GM12878 (cell line): ENCODE measurements around the gene STPG1.

Experiments used
- EGR1 ChIP-seq, 2 experiments: IDR thresholded peaks; 1 replicate in 1 of 2; 2 replicates in 1 of 2; pipeline ENCODE4 v1.6.1; 2011 to 2012; ENCODE audit warnings: low read depth in 2 of 2, low read length in 2 of 2, borderline replicate concordance in 1 of 2, mild to moderate bottlenecking in 1 of 2, moderate library complexity in 1 of 2
- EP300 ChIP-seq, 2 experiments: fragments of 150-350 bp in 1 of 2; IDR thresholded peaks; 2 replicates each; pipeline ENCODE4 v1.6.1; 2011 to 2012; ENCODE audit warnings: low read depth in 2 of 2, low read length in 2 of 2, borderline replicate concordance in 1 of 2, improper control_type of control experiment in 1 of 2, inconsistent platforms in 1 of 2; ENCODE audit not compliant: control insufficient read depth in 1 of 2
- KDM1A ChIP-seq: fragments of 200-600 bp; sonication (generic); IDR thresholded peaks from 2 replicates; pipeline ENCODE4 v1.6.1; 2016; ENCODE audit warnings: borderline replicate concordance
- RAD21 ChIP-seq: IDR thresholded peaks from 2 replicates; pipeline ENCODE4 v1.6.1; 2011; ENCODE audit warnings: mild to moderate bottlenecking, low read depth, low read length, moderate library complexity; ENCODE audit not compliant: insufficient read depth

DNA sequence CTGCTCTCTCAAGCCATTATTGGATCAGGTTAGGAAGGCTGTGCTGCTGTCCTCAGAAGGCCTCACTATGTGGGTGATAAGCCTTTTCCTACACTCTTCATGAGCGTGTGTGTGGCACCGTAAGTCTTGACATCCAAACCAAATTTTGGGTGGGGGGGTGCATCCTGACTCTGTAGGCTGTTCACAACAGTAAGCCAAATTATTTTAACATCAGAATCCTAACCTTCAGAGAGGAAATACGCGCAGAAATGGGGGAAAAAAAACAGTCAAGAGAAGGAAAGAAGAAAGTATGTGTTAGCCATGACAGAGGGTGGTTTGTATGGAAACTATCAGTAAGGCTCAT, 21.0 kb downstream of the STPG1 start:
- TF ChIP-seq KDM1A: no peak
- TF ChIP-seq EGR1 (IDR thresholded peaks at IDR 0.05; ENCODE audit: borderline replicate concordance in 1 of 2, low read depth in 2 of 2, low read length in 2 of 2): no peak
- no peak for TF ChIP-seq RAD21
- no peak for TF ChIP-seq EP300 (IDR thresholded peaks at IDR 0.05; ENCODE audit: borderline replicate concordance in 1 of 2, control insufficient read depth in 1 of 2, low read depth in 2 of 2, low read length in 2 of 2)
